Aorta (tissue), 5 donors: ENCODE measurements around the gene GNPDA1. TPM values are rescaled to one million over a fixed set of nuclear protein-coding genes. Genes with fewer than 3 reads are reported as not detected.
A peak's percentile ranks its signal among the peaks of the same experiment; 100 is the strongest.
"Not testable (repeated sequence)": the region's sequence is repeated elsewhere in the genome, so short reads cannot be mapped to it uniquely, and the experiment has no call there.

Experiments used
- ATAC-seq: fragments of 200-7000 bp; cut with Tn5 transposase; one replicate; pipeline ENCODE4 v1.9.1; 2022; ENCODE audit warnings: moderate library complexity; ENCODE audit not compliant: low FRiP score
- DNase-seq, 2 donors: peaks; one replicate each; pipeline ENCODE4 v3.0.0-alpha.2; 2020
- H3K27ac ChIP-seq, 2 donors: one replicate each; pipeline ENCODE4 v1.5.1; 2013; ENCODE audit warnings: low read length in 2 of 2, mild to moderate bottlenecking in 2 of 2, moderate library complexity in 2 of 2, control low read depth in 1 of 2, inconsistent platforms in 1 of 2, low read depth in 1 of 2
- H3K27me3 ChIP-seq, 2 donors: one replicate each; pipeline ENCODE4 v1.6.1; 2013; ENCODE audit warnings: control low read depth in 1 of 2, low read length in 1 of 2, mild to moderate bottlenecking in 1 of 2, moderate library complexity in 1 of 2; ENCODE audit not compliant: insufficient read depth in 2 of 2, control insufficient read depth in 1 of 2
- H3K36me3 ChIP-seq, 2 donors: one replicate each; pipeline ENCODE4 v1.6.1; 2013; ENCODE audit warnings: control low read depth in 1 of 2, low read length in 1 of 2, mild to moderate bottlenecking in 1 of 2; ENCODE audit not compliant: insufficient read depth in 2 of 2, control insufficient read depth in 1 of 2
- H3K4me1 ChIP-seq, 2 donors: one replicate each; pipeline ENCODE4 v1.6.1; 2013; ENCODE audit warnings: low read length in 2 of 2, control low read depth in 1 of 2, mild to moderate bottlenecking in 1 of 2, moderate library complexity in 1 of 2; ENCODE audit not compliant: insufficient read depth in 2 of 2, control insufficient read depth in 1 of 2
- H3K4me3 ChIP-seq, 2 donors: one replicate each; pipeline ENCODE4 v1.5.1; 2013; ENCODE audit warnings: low read length in 2 of 2, control low read depth in 1 of 2, mild to moderate bottlenecking in 1 of 2
- H3K9me3 ChIP-seq: one replicate; pipeline ENCODE4 v1.6.1; 2013; ENCODE audit warnings: mild to moderate bottlenecking, low read length; ENCODE audit not compliant: control insufficient read depth
- WGBS, 2 donors: extraction: QIAGEN DNeasy Blood & Tissue Kit; methylation state at CpG; one replicate each; pipeline ENCODE4 v1.1.7; 2013; 5-methylcytosine and 5-hydroxymethylcytosine counted together
- intact Hi-C, 2 donors: fragments of 100-400 bp; cut with DNase I; formaldehyde crosslinking; loops; one replicate each; pipeline versions ENCODE4 v1.14.2 to v1.15.0; 2022
- polyA plus RNA-seq, 2 donors: library from polyadenylated mRNA; stranded (reverse); fragments of 200-250 nt; gene quantifications; one replicate each; pipeline ENCODE4 v1.2.3, GENCODE V29; 2013
- total RNA-seq, 2 donors: library from RNA; stranded (reverse); fragmentation: NEBNext Ultra II Directional; extraction: Animal tissue kit (Norgen Biotek cat#: 25700); gene quantifications; one replicate each; pipeline ENCODE4 v1.2.1, GENCODE V29; 2021
- donor health status: healthy with polysubstance abuse.
- donor health status: Bipolar disorder and iron deficiency.
- donor health status: DM: no; HTN: no; CAD: no.
- donor health status: DM: no; HTN: no; CAD: no.
- donor health status: DM: yes; HTN: yes; CAD: no.

GNPDA1 gene
- total and polyA plus RNA-seq, 4 donors = 13.0 to 24.0 (median 20.1) TPM

GRCh38 chr5:142046191-142046590, 33.4 kb upstream of the GNPDA1 start:
- Histone ChIP-seq H3K9me3 (no peaks in the 10 kb centered on the region), H3K27ac (no peak overlapping the region), H3K27me3 (no peaks in the 10 kb centered on the region), H3K36me3 (no peaks in the 10 kb centered on the region), H3K4me1 (no peaks in the 10 kb centered on the region), H3K4me3 (no peak overlapping the region)
- ATAC-seq (no peak), DNase-seq (peak in 1 of 2 donors; percentile 62)
- intact Hi-C loops = no loop called here
- WGBS, 2 donors = 85 to 87% methylated on average over 7 of the region's 7 CpGs

- intact Hi-C loops = not testable (repeated sequence)
- 96 to 100% methylated on average over 6 of the region's 6 CpGs for WGBS, 2 donors
Measured at GRCh38 chr5:142040881-142041280, 28.1 kb upstream of the GNPDA1 start.

GRCh38 chr5:142040285-142040684, 27.5 kb upstream of the GNPDA1 start:
- ATAC-seq (no peak), DNase-seq (no peak)
- Histone ChIP-seq H3K4me1 (no peaks in the 10 kb centered on the region), H3K4me3 (no peak overlapping the region), H3K9me3 (no peaks in the 10 kb centered on the region), H3K36me3 (no peaks in the 10 kb centered on the region), H3K27ac (no peak overlapping the region), H3K27me3 (no peaks in the 10 kb centered on the region)
- intact Hi-C loops = no loop called here
- WGBS, 2 donors = 89 to 97% methylated on average over 2 of the region's 2 CpGs

More at GRCh38 chr5:142040881-142041280, 28.1 kb upstream of the GNPDA1 start:
- not testable (repeated sequence) for H3K27me3 ChIP-seq, ATAC-seq, H3K36me3 ChIP-seq, H3K9me3 ChIP-seq, H3K27ac ChIP-seq, H3K4me1 ChIP-seq, DNase-seq, H3K4me3 ChIP-seq

GRCh38 chr5:142038735-142039134, 25.9 kb upstream of the GNPDA1 start:
- WGBS, 2 donors = 97 to 99% methylated on average over 2 of the region's 2 CpGs
- no peak overlapping the region for H3K4me3 ChIP-seq
- no peaks in the 10 kb centered on the region for H3K27me3 ChIP-seq
- no peaks in the 10 kb centered on the region for H3K4me1 ChIP-seq
- DNase-seq (no peak), ATAC-seq (no peak)
- no peak overlapping the region for H3K27ac ChIP-seq
- intact Hi-C loops = no loop called here
- H3K36me3 ChIP-seq = no peaks in the 10 kb centered on the region
- no peaks in the 10 kb centered on the region for H3K9me3 ChIP-seq

GRCh38 chr5:142037599-142037998, 24.8 kb upstream of the GNPDA1 start:
- ATAC-seq, intact Hi-C loops, H3K27me3 ChIP-seq, DNase-seq, H3K36me3 ChIP-seq, H3K4me3 ChIP-seq, H3K9me3 ChIP-seq, H3K27ac ChIP-seq, H3K4me1 ChIP-seq: not testable (repeated sequence)
- 91 to 94% methylated on average over 3 of the region's 3 CpGs for WGBS, 2 donors

GRCh38 chr5:142036918-142037317, 24.1 kb upstream of the GNPDA1 start:
- Histone ChIP-seq H3K4me1 (no peaks in the 10 kb centered on the region), H3K27ac (no peak overlapping the region), H3K4me3 (no peak overlapping the region), H3K27me3 (no peaks in the 10 kb centered on the region), H3K36me3 (no peaks in the 10 kb centered on the region), H3K9me3 (no peaks in the 10 kb centered on the region)
- ATAC-seq = no peak
- WGBS, 2 donors = 89 to 91% methylated on average over 13 of the region's 13 CpGs
- intact Hi-C loops = no loop called here
- no peak for DNase-seq

GRCh38 chr5:142034994-142035393, 22.2 kb upstream of the GNPDA1 start:
- ATAC-seq (no peak), DNase-seq (no peak)
- H3K9me3 ChIP-seq = no peaks in the 10 kb centered on the region
- no peak overlapping the region for H3K27ac ChIP-seq
- H3K27me3 ChIP-seq = no peaks in the 10 kb centered on the region
- intact Hi-C loops = no loop called here
- H3K4me1 ChIP-seq = no peaks in the 10 kb centered on the region
- H3K4me3 ChIP-seq = no peak overlapping the region
- H3K36me3 ChIP-seq = no peaks in the 10 kb centered on the region

GRCh38 chr5:142033632-142034567, 21.1 kb upstream of the GNPDA1 start:
- H3K27me3 ChIP-seq, intact Hi-C loops, DNase-seq, H3K27ac ChIP-seq, H3K4me3 ChIP-seq, ATAC-seq, H3K36me3 ChIP-seq, H3K9me3 ChIP-seq, H3K4me1 ChIP-seq: not testable (repeated sequence)
- 88 to 92% methylated on average over 15 of the region's 15 CpGs for WGBS, 2 donors
